Measurements from ENCODE around the gene HSPA1L.

Gene HSPA1L

GRCh38 chr6:31762878-31763618 is 52.0 kb downstream of the HSPA1L start:
- H3K4me3 ChIP-seq (ENCODE audit: control insufficient read depth, low read depth, low read length), result no peak overlapping the region
- TF ChIP-seq, protein P1, sequence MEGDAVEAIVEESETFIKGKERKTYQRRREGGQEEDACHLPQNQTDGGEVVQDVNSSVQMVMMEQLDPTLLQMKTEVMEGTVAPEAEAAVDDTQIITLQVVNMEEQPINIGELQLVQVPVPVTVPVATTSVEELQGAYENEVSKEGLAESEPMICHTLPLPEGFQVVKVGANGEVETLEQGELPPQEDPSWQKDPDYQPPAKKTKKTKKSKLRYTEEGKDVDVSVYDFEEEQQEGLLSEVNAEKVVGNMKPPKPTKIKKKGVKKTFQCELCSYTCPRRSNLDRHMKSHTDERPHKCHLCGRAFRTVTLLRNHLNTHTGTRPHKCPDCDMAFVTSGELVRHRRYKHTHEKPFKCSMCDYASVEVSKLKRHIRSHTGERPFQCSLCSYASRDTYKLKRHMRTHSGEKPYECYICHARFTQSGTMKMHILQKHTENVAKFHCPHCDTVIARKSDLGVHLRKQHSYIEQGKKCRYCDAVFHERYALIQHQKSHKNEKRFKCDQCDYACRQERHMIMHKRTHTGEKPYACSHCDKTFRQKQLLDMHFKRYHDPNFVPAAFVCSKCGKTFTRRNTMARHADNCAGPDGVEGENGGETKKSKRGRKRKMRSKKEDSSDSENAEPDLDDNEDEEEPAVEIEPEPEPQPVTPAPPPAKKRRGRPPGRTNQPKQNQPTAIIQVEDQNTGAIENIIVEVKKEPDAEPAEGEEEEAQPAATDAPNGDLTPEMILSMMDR (IDR thresholded peaks at IDR 0.05; ENCODE audit: control insufficient read depth, insufficient read depth, low read depth, low read length, missing control alignments), result no peak

DNA sequence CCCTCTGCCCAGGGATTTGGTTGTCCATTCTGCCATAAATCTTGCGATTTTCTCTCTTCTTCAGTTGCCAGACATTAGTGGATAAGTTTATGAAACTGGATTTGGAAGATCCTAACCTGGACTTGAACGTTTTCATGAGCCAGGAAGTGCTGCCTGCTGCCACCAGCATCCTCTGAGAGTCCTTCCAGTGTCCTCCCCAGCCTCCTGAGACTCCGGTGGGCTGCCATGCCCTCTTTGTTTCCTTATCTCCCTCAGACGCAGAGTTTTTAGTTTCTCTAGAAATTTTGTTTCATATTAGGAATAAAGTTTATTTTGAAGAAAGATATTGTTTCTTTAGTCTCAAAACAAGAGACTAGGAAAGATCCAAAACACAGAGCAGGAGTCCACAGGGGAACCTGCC is 52.7 kb downstream of the HSPA1L start, which contains the start of gene SAPCD1:
Gene SAPCD1, plus strand, starts transcription at position 301 of the 400 bp plus-strand sequence. CDS start 399 bp downstream, outside the sequence.
- TF ChIP-seq, protein P1 (IDR thresholded peaks at IDR 0.05; ENCODE audit: control insufficient read depth, insufficient read depth, low read depth, low read length, missing control alignments), result no peak
- H3K4me3 ChIP-seq (ENCODE audit: control insufficient read depth, low read depth, low read length), result no peak within 1 kb of the TSS
- no peak for DNase-seq (ENCODE audit: low read depth)

More at GRCh38 chr6:31762878-31763618, 52.0 kb downstream of the HSPA1L start:
- no peak for DNase-seq (ENCODE audit: low read depth)

DNA sequence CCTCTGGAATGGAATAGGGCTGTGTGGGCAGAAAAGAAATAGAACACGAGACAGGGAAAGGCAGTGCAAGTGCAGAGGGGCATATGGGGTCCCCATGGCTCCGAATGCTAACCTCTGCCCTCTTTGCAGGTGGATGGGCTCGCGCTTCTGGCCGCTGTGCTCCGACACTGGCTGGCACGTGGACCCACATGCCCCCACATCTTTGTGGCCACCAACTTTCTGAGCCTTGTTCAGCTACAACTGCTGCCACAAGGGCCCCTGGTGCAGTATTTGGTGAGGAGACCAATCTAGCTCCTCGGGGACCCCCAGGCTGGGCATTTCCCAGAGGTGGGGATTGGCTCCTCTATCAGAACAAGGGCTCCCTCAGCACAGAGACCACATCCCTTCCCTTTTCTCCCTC is 53.7 kb downstream of the HSPA1L start:
- H3K4me3 ChIP-seq (ENCODE audit: control insufficient read depth, low read depth, low read length), result no peak overlapping the region
- no peak for DNase-seq (ENCODE audit: low read depth)
- TF ChIP-seq, protein P1 (IDR thresholded peaks at IDR 0.05; ENCODE audit: control insufficient read depth, insufficient read depth, low read depth, low read length, missing control alignments), result no peak

- DNase-seq (ENCODE audit: low read depth), result no peak
- H3K4me3 ChIP-seq (ENCODE audit: control insufficient read depth, low read depth, low read length), result no peak overlapping the region
- TF ChIP-seq, protein P1 (IDR thresholded peaks at IDR 0.05; ENCODE audit: control insufficient read depth, insufficient read depth, low read depth, low read length, missing control alignments), result no peak
Measured at GRCh38 chr6:31760790-31761189, 54.3 kb downstream of the HSPA1L start.

All from AG09309 (cell line).